Activated B cell treated with CpG ODN at 0.5 μM for 24 hours (primary cell): Measurements from ENCODE around the gene ATF5. TPM values are rescaled to one million over a fixed set of nuclear protein-coding genes. Genes with fewer than 3 reads are reported as not detected.

ENCODE experiments used
- ATAC-seq: fragments of 200-7000 bp; cut with Tn5 transposase; one replicate; pipeline ENCODE4 v1.10.0; 2021; ENCODE audit warnings: low read depth, mild to moderate bottlenecking, moderate library complexity
- CTCF ChIA-PET: fragments of 350-600 bp; sonication (Branson Sonifier 250); formaldehyde crosslinking; loops from one replicate; lab custom pipeline; 2021; ENCODE audit warnings: antibody characterized with exemption; lab: Charles Lee
- POLR2A ChIA-PET: fragments of 350-600 bp; sonication (Branson Sonifier 250); formaldehyde crosslinking; loops from one replicate; lab custom pipeline; 2021; ENCODE audit warnings: antibody characterized with exemption; lab: Charles Lee
- DNase-seq: peaks from one replicate; pipeline ENCODE4 v3.0.0; 2022
- H3K27ac Mint-ChIP-seq: one replicate; pipeline ENCODE4 v1.8.0; 2020; ENCODE audit warnings: mixed read lengths
- H3K27me3 Mint-ChIP-seq: one replicate; pipeline ENCODE4 v1.8.0; 2021; ENCODE audit warnings: mixed read lengths
- H3K36me3 Mint-ChIP-seq: one replicate; pipeline ENCODE4 v1.8.0; 2021; ENCODE audit warnings: low read depth, mixed read lengths
- H3K4me1 Mint-ChIP-seq: one replicate; pipeline ENCODE4 v1.8.0; 2021; ENCODE audit warnings: mixed read lengths
- H3K4me3 Mint-ChIP-seq: one replicate; pipeline ENCODE4 v1.8.0; 2020; ENCODE audit warnings: mild to moderate bottlenecking, mixed read lengths
- H3K9me3 Mint-ChIP-seq: one replicate; pipeline ENCODE4 v1.8.0; 2020; ENCODE audit warnings: mixed read lengths
- intact Hi-C: fragments of 100-400 bp; cut with micrococcal nuclease; formaldehyde crosslinking; loops from one replicate; pipeline ENCODE4 v1.15.1; 2024
- total RNA-seq: library from RNA; stranded (reverse); gene quantifications from 2 replicates; pipeline ENCODE4 v1.2.3, GENCODE V29; 2022
- TF ChIP-seq, protein P1 (sequence below): fragments of 200-600 bp; IDR thresholded peaks from one replicate; pipeline ENCODE4 v1.8.0; 2022; ENCODE audit warnings: antibody characterized with exemption, mild to moderate bottlenecking

Gene ATF5
- total RNA-seq, 1 donor from 2014 or later, result 199 TPM

DNA sequence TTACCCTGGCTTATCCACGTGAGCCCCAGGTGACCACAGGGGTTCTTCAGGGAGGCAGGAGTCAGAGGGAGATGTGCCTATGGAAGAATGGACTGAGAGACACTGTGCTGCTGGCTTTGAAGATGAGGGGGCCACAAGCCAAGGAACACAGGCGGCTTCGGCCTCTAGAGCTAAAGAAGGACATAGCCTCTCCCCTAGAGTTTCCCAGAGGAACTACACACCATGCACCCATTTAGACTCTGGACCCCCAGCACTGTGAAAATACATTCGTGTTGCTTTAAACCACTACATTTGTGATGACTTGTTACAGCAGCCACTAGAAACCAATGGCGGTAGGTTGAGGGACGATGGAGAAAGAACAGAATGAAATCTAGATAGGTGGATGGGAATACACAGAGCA lies 13.7 kb upstream of the ATF5 start:
- Mint-ChIP-seq H3K36me3 (peaks cover 62% of the 10 kb centered on the region), H3K4me3 (no peak overlapping the region), H3K27ac (peak overlapping the region; percentile 77), H3K27me3 (no peaks in the 10 kb centered on the region), H3K4me1 (peaks cover 78% of the 10 kb centered on the region), H3K9me3 (no peaks in the 10 kb centered on the region)
- intact Hi-C loops, result no loop called here
- DNase-seq, result no peak
- POLR2A ChIA-PET, result interaction anchor here (1.1 to 14.0 kb wide), 3 partner anchors 13 to 20 kb away, joined by 3 to 317 read pairs (median 166); partner anchors contain the start of genes ATF5, IL4I1 and NUP62
- TF ChIP-seq, protein P1, sequence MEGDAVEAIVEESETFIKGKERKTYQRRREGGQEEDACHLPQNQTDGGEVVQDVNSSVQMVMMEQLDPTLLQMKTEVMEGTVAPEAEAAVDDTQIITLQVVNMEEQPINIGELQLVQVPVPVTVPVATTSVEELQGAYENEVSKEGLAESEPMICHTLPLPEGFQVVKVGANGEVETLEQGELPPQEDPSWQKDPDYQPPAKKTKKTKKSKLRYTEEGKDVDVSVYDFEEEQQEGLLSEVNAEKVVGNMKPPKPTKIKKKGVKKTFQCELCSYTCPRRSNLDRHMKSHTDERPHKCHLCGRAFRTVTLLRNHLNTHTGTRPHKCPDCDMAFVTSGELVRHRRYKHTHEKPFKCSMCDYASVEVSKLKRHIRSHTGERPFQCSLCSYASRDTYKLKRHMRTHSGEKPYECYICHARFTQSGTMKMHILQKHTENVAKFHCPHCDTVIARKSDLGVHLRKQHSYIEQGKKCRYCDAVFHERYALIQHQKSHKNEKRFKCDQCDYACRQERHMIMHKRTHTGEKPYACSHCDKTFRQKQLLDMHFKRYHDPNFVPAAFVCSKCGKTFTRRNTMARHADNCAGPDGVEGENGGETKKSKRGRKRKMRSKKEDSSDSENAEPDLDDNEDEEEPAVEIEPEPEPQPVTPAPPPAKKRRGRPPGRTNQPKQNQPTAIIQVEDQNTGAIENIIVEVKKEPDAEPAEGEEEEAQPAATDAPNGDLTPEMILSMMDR, result no peak
- CTCF ChIA-PET, result interaction anchor here (1.5 kb wide), 1 partner anchor 25 kb away, joined by 3 read pairs; no protein-coding TSS in a partner anchor
- no peak for ATAC-seq

DNA sequence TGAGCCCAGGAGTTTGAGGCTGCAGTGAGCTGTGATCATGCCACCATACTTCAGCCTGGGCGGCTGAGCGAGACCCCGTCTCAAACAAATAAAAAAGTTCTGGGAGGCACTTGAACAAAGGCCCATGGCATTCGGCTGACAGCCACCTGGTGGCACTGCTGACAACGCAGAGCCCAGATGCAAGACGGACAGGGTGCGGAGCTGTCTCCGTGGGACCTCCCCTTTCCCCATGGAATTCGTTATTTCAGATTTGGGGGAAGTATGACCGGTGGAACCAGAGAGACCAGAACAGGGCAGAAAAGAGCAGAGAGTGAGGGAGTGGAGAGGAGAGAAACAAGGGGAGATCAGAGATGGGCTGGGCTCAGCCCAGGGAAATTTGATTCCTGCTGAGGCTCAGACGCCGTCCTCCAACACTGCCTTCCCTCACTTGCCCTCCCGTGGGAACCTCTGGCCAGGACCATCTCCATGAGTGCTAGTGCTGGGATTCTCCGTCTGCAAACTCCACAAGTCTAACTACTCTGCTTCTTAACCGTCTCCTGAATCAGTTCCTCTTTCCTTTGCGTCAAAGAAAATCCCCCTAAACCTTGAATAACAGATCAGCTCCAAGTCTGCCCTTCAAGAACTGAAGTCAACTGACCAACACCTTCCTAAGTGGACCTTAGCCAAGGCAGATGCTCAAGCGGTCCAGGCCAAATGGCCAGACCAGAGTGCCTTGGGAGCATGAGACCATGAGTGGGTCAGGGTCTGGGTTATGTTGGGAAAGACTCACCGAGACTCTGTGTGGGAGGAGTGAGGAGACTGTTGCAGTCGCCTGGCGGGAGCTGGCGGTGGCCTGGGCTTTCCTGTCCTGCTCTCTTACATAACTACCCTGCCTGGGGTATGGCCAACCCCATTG lies 11.9 kb upstream of the ATF5 start:
- no peaks in the 10 kb centered on the region for H3K9me3 Mint-ChIP-seq
- peaks cover 77% of the 10 kb centered on the region for H3K4me1 Mint-ChIP-seq

DNA sequence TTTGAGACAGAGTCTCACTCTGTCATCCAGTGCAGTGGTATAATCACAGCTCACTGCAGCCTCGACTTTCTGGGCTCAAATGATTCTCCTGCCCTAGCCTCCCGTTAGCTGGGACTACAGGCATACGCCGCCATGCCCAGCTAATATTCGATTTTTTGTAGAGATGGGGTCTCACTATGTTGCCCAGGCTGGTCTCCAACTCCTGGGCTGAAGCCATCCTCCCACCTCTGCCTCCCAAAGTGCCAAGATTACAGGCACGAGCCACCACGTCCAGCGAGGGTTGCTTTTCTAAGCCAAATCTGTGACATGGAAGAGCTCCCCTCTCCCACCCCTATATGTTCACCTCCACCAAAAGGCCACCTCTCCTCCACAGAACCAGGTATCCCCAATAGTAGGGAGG lies 10.9 kb upstream of the ATF5 start:
- Mint-ChIP-seq H3K4me3 (no peak overlapping the region), H3K27ac (peak overlapping the region; percentile 94), H3K4me1 (peaks cover 74% of the 10 kb centered on the region), H3K9me3 (no peaks in the 10 kb centered on the region), H3K36me3 (peaks cover 73% of the 10 kb centered on the region), H3K27me3 (no peaks in the 10 kb centered on the region)
- no peak for ATAC-seq
- CTCF ChIA-PET, result interaction anchor here (1.4 to 1.7 kb wide), 3 partner anchors 12 to 21 kb away, joined by 4 to 16 read pairs (median 6); partner anchors contain the start of gene IL4I1
- POLR2A ChIA-PET, result interaction anchor here (0.6 to 14.0 kb wide), 12 partner anchors 11 to 222 kb away, joined by 3 to 317 read pairs (median 8); partner anchors contain the start of genes AKT1S1, ATF5, IL4I1 and NUP62
- intact Hi-C loops, result no loop called here
- TF ChIP-seq, protein P1, result no peak
- DNase-seq, result no peak

More for the DNA sequence above, 11.9 kb upstream of the ATF5 start:
- POLR2A ChIA-PET, result interaction anchor here (0.6 to 14.0 kb wide), 14 partner anchors 8 to 1596 kb away, joined by 3 to 317 read pairs (median 7); partner anchors contain the start of genes AKT1S1, ATF5, IL4I1 and NUP62
- peak overlapping the region; percentile 77 for H3K4me3 Mint-ChIP-seq
- TF ChIP-seq, protein P1, result no peak
- intact Hi-C loops, result loop anchor here (1.0 to 2.0 kb wide), 3 partner anchors 14 to 27 kb away; no protein-coding TSS in a partner anchor
- ATAC-seq (peak; percentile 74), DNase-seq (peak; percentile 41)
- H3K27me3 Mint-ChIP-seq, result no peaks in the 10 kb centered on the region
- peaks cover 74% of the 10 kb centered on the region for H3K36me3 Mint-ChIP-seq
- CTCF ChIA-PET, result interaction anchor here (0.5 to 1.7 kb wide), 8 partner anchors 10 to 1655 kb away, joined by 3 to 16 read pairs (median 4); partner anchors contain the start of genes ATF5, IL4I1 and NUP62
- H3K27ac Mint-ChIP-seq, result peak overlapping the region; percentile 94

DNA sequence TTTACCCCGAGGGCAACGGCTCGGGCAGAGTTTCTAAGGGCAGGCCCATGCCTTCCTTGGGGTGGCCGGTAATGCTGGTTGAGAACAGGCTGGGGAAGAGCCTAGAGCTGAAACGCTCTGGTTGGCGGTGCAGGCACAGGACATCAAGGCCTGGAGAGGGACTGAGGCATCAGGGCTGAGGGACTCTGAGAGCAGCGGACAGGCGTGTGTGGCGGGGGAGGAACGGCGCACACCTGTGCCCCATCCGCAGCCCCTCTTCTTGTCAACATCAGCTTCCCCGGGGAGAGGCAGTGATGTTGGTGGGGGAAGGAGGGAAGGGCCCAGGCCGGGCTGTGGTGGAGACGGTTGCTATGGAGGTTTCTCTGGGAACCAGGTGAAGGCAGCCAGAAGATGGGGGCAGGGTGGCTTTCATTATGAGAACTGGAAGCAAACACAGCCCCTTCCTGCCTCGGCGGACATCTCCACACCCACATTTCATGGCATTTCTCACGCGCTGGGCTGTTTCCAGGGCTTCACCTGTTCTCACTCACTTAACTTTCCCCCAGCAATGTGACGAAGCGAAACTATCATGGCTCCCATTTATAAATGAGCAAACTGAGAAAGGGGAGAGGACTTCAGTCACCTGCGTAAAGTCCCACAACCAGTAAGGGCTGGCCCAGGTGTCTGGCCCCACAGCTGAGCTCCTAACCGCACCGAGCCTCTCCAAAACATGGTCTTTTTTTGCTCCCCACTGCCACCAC lies 8.2 kb upstream of the ATF5 start:
- DNase-seq, result no peak
- ATAC-seq, result no peak
- intact Hi-C loops, result no loop called here
- no peak overlapping the region for H3K4me3 Mint-ChIP-seq
- no peaks in the 10 kb centered on the region for H3K9me3 Mint-ChIP-seq
- H3K4me1 Mint-ChIP-seq, result peaks cover 78% of the 10 kb centered on the region
- CTCF ChIA-PET, result no interaction called here
- POLR2A ChIA-PET, result interaction anchor here (1.3 to 6.7 kb wide), 6 partner anchors 8 to 44 kb away, joined by 4 to 166 read pairs (median 6); partner anchors contain the start of genes AKT1S1, ATF5, NUP62 and TBC1D17
- TF ChIP-seq, protein P1, result no peak
- no peaks in the 10 kb centered on the region for H3K27me3 Mint-ChIP-seq
- H3K36me3 Mint-ChIP-seq, result peaks cover 71% of the 10 kb centered on the region
- H3K27ac Mint-ChIP-seq, result peak overlapping the region; percentile 81
